Endothelial cell of umbilical vein (primary cell): Measurements from ENCODE around the gene ADSS1. TPM values are rescaled to one million over a fixed set of nuclear protein-coding genes. Genes with fewer than 3 reads are reported as not detected.

ENCODE experiments used
- BruUV-seq: library from RNA; stranded (reverse); fragments of 400-500 nt; replicated peaks from 2 replicates; lab custom pipeline; 2021; lab: Mats Ljungman, UMichigan
- CTCF ChIA-PET: fragments of 300-600, 350-600 bp; sonication (Branson Sonifier 250); formaldehyde crosslinking; loops from one replicate; lab custom pipeline; 2021; ENCODE audit warnings: antibody characterized with exemption, inconsistent platforms; lab: Charles Lee
- POLR2A ChIA-PET: fragments of 300-600, 350-600 bp; sonication (Branson Sonifier 250); formaldehyde crosslinking; loops from one replicate; lab custom pipeline; 2021; ENCODE audit warnings: antibody characterized with exemption, inconsistent platforms; lab: Charles Lee
- DNase-seq: peaks from one replicate; pipeline ENCODE4 v3.0.0-alpha.2; 2011; ENCODE audit warnings: low read depth, low spot score
- FAIRE-seq: peaks from 2 replicates; lab custom pipeline; 2011; peaks lifted over from hg19 to GRCh38; lab: Jason Lieb, UNC
- H2AFZ ChIP-seq: 2 replicates; pipeline ENCODE4 v1.6.0; 2012; ENCODE audit warnings: low read depth, low read length, control low read depth, inconsistent platforms
- H3K27ac ChIP-seq: 2 replicates; pipeline ENCODE4 v1.5.1; 2011; ENCODE audit warnings: low read depth, mild to moderate bottlenecking, control low read depth, low read length, moderate library complexity; ENCODE audit not compliant: insufficient read depth
- H3K27me3 ChIP-seq, 2 experiments: 2 replicates each; pipeline versions ENCODE4 v1.6.0 to v1.6.1; 2011; ENCODE audit warnings: low read length in 2 of 2, mixed read lengths in 1 of 2; ENCODE audit not compliant: control insufficient read depth in 2 of 2, insufficient read depth in 2 of 2
- H3K36me3 ChIP-seq, 2 experiments: 2 replicates in 1 of 2; 3 replicates in 1 of 2; pipeline ENCODE4 v1.5.1; 2011; ENCODE audit warnings: low read length in 2 of 2, mild to moderate bottlenecking in 1 of 2, moderate library complexity in 1 of 2; ENCODE audit not compliant: control insufficient read depth in 2 of 2, insufficient read depth in 2 of 2; ENCODE audit errors: extremely low read depth in 1 of 2
- H3K4me1 ChIP-seq: 3 replicates; pipeline ENCODE4 v1.5.1; 2011; ENCODE audit warnings: mild to moderate bottlenecking, low read length; ENCODE audit not compliant: control insufficient read depth, insufficient read depth; ENCODE audit errors: extremely low read depth
- H3K4me2 ChIP-seq: 2 replicates; pipeline ENCODE4 v1.6.1; 2011; ENCODE audit warnings: low read length, control low read depth, mixed read lengths; ENCODE audit not compliant: insufficient read depth
- H3K4me3 ChIP-seq, 3 experiments: fragments of 200-600 bp in 1 of 3; sonication (generic), shearing (Covaris generic) in 1 of 3; replicated peaks in 1 of 3; 2 replicates each; pipeline ENCODE4 v1.5.1; 2011 to 2016; ENCODE audit warnings: control low read depth in 3 of 3, low read length in 3 of 3, mild to moderate bottlenecking in 2 of 3, inconsistent platforms in 1 of 3, low read depth in 1 of 3, moderate library complexity in 1 of 3; ENCODE audit not compliant: insufficient read depth in 1 of 3
- H3K79me2 ChIP-seq: 2 replicates; pipeline ENCODE4 v1.6.0; 2012; ENCODE audit warnings: low read length, inconsistent platforms; ENCODE audit not compliant: control insufficient read depth, insufficient read depth
- H3K9ac ChIP-seq: replicated peaks from 2 replicates; pipeline ENCODE3; 2011; ENCODE audit warnings: low read length, control low read depth; ENCODE audit not compliant: insufficient read depth; ENCODE audit errors: extremely low read depth
- H3K9me1 ChIP-seq: replicated peaks from 3 replicates; pipeline ENCODE4 v1.6.0; 2011; ENCODE audit warnings: mild to moderate bottlenecking, low read length; ENCODE audit not compliant: control insufficient read depth, insufficient read depth; ENCODE audit errors: extremely low read depth
- H3K9me3 ChIP-seq: replicated peaks from 2 replicates; pipeline ENCODE4 v1.5.1; 2012; ENCODE audit warnings: low read length, inconsistent platforms; ENCODE audit not compliant: control insufficient read depth, insufficient read depth
- H4K20me1 ChIP-seq: replicated peaks from 2 replicates; pipeline ENCODE3; 2011; ENCODE audit warnings: mild to moderate bottlenecking, low read length; ENCODE audit not compliant: control insufficient read depth, insufficient read depth; ENCODE audit errors: extremely low read depth
- CTCF ChIP-seq, 2 donors: IDR thresholded peaks; 1 replicate in 1 of 2; 2 replicates in 1 of 2; pipeline ENCODE4 v1.5.1; 2011; ENCODE audit warnings: low read length in 2 of 2, mild to moderate bottlenecking in 2 of 2, moderate library complexity in 2 of 2, control low read depth in 1 of 2, inconsistent platforms in 1 of 2, low read depth in 1 of 2; ENCODE audit not compliant: insufficient read depth in 1 of 2; ENCODE audit errors: extremely low read depth in 1 of 2
- EZH2 ChIP-seq: IDR thresholded peaks from 2 replicates; pipeline ENCODE4 v1.6.1; 2012; ENCODE audit warnings: borderline replicate concordance, low read depth, mild to moderate bottlenecking, moderate library complexity, low read length, inconsistent platforms; ENCODE audit not compliant: severe bottlenecking
- GATA2 ChIP-seq: IDR thresholded peaks from 2 replicates; pipeline ENCODE4 v1.7.0; 2011; ENCODE audit warnings: low read depth, mild to moderate bottlenecking, moderate library complexity, mixed read lengths, low read length; ENCODE audit not compliant: insufficient read length, insufficient read depth
- JUN ChIP-seq: IDR thresholded peaks from 2 replicates; pipeline ENCODE4 v1.6.1; 2011; ENCODE audit warnings: borderline replicate concordance, low read depth; ENCODE audit not compliant: insufficient read length, insufficient read depth
- MAX ChIP-seq: IDR thresholded peaks from 2 replicates; pipeline ENCODE4 v1.6.1; 2011; ENCODE audit not compliant: insufficient read depth, insufficient read length
- MYC ChIP-seq: IDR thresholded peaks from one replicate; pipeline ENCODE4 v1.6.1; 2011; ENCODE audit warnings: mild to moderate bottlenecking, low read depth, low read length
- POLR2AphosphoS5 ChIP-seq: IDR thresholded peaks from 2 replicates; pipeline ENCODE4 v1.6.1; 2012; ENCODE audit warnings: low read depth, mild to moderate bottlenecking, control low read depth, low read length, moderate library complexity; ENCODE audit not compliant: insufficient read depth
- dilution Hi-C: fragments of 300-500 bp; cut with MboI; formaldehyde crosslinking; loops from one replicate; pipeline ENCODE4 v1.15.0; 2019; ENCODE audit warnings: low sequenced_read_pairs; ENCODE audit not compliant: extremely low pct_ligation_motif_present
- intact Hi-C: fragments of 100-400 bp; cut with micrococcal nuclease; formaldehyde crosslinking; loops from one replicate; pipeline ENCODE4 v1.10.0; 2022
- polyA plus RNA-seq, 4 experiments: library from polyadenylated mRNA; depleted of rRNA in 3 of 4; stranded (reverse) in 3 of 4; unstranded in 1 of 4; fragments of >200 nt; gene quantifications; 2 replicates each; pipeline versions ENCODE4 v1.2.1 to v1.2.3, GENCODE V29; 2011 to 2012; ENCODE audit warnings: missing spikeins in 1 of 4
- total RNA-seq: library from RNA; stranded (reverse); gene quantifications from 2 replicates; pipeline ENCODE4 v1.2.3, GENCODE V29; 2021

Gene ADSS1
- total and polyA plus RNA-seq, 2 donors (not counting 3 experiments of a cell fraction or from before 2014, with no cell fraction given): 1.9 TPM

DNA sequence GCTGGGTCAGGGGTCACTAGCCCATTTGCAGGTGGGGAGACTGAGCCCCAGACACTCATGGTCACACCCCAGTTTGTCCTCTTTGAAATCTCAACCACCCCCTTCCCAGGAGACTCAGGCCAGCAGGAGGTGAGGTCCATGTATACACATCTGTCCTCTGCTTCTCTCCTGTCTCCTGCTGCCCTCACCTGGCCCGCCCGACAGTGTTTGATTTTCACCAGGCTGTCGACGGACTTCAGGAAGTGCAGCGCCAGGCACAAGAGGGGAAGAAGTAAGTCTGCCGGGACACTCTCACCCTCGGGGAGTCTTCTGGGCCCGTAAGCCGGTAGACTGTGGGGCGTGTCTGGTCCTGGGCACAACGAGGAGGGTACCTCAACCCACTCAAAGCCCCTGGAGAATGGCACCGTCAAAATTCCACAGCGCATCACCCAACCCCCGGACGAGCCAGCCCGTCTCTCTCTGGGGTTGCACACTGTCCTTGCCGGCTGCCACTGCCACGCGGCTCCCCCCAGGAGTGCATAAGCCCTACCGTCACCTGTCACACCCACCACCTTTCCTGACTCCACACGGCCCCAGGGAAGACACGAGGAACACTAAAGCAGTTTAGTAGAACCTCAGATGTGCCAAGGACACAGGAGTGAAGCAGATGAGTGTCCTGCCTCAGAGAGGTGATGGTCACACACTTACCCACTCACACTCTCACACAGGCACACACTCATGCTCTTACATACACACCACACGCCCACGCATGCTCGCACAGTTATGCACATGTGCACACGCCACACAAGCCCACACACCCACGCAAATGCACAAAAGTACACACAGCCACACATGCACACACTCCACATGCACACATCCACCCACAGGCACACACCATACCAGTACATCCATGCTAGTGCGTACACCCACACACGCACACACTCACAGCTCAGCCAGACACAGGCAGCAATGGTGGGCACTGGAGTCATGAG lies 15.8 kb downstream of the ADSS1 start:
- ChIA-PET CTCF (interaction anchor here (1.3 kb wide), 1 partner anchor 29 kb away, joined by 3 read pairs; no protein-coding TSS in a partner anchor), POLR2A (no interaction called here)
- intact Hi-C loops: no loop called here
- H3K79me2 ChIP-seq: no peaks in the 10 kb centered on the region
- H3K36me3 ChIP-seq: no peaks in the 10 kb centered on the region
- no peak overlapping the region for H3K4me3 ChIP-seq
- no peaks in the 10 kb centered on the region for H3K9me1 ChIP-seq
- H3K27ac ChIP-seq: no peak overlapping the region
- H4K20me1 ChIP-seq: no peaks in the 10 kb centered on the region
- FAIRE-seq (no peak), DNase-seq (no peak)
- dilution Hi-C loops: no loop called here
- no TSS peak for BruUV-seq
- no peak overlapping the region for H2AFZ ChIP-seq
- no peak overlapping the region for H3K9ac ChIP-seq
- no peak overlapping the region for H3K4me2 ChIP-seq
- no peak for TF ChIP-seq CTCF (IDR thresholded peaks at IDR 0.05; ENCODE audit: extremely low read depth in 1 of 2, insufficient read depth in 1 of 2, low read depth in 1 of 2, low read length in 2 of 2)
- no peaks in the 10 kb centered on the region for H3K27me3 ChIP-seq
- peaks cover 16% of the 10 kb centered on the region for H3K4me1 ChIP-seq
- no peaks in the 10 kb centered on the region for H3K9me3 ChIP-seq

DNA sequence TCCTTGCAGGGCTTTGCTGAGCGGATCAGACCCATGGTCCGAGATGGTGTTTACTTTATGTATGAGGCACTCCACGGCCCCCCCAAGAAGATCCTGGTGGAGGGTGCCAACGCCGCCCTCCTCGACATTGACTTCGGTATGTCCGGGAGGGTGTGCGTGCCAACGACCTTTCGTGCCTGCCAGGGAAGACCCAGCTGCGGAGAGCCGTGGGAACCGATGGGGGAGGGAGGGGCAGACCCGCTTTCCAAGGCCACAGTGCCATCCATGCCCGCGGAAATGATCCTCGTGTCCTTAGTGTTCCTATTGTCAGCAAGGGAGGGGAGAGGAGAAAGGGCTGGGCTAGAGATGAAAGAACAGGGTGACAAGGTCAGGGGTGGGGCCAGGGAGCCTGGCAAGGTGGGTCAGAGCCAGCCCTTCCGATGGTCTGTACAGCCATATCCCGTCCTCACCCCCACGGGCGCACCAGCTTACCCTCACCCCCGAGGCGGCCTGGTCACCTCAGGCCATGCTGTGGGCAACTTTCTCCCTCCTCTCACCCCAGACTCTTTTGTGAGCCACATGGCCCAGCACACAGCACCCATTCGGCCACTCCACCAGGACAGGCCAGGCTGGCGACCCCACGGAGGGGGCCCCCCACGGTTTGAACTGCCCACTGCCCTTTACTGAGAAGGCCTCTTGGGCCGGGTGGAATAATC lies 17.2 kb downstream of the ADSS1 start:
- Histone ChIP-seq H3K4me3 (no peak overlapping the region), H3K9me3 (no peaks in the 10 kb centered on the region), H3K36me3 (no peaks in the 10 kb centered on the region), H3K9ac (no peak overlapping the region), H3K27ac (no peak overlapping the region), H3K27me3 (no peaks in the 10 kb centered on the region), H2AFZ (no peak overlapping the region), H3K4me1 (peaks cover 6% of the 10 kb centered on the region), H3K4me2 (no peak overlapping the region), H4K20me1 (no peaks in the 10 kb centered on the region), H3K9me1 (no peaks in the 10 kb centered on the region), H3K79me2 (no peaks in the 10 kb centered on the region)
- ChIA-PET POLR2A (no interaction called here), CTCF (no interaction called here)
- FAIRE-seq: no peak
- TF ChIP-seq CTCF (IDR thresholded peaks at IDR 0.05; ENCODE audit: extremely low read depth in 1 of 2, insufficient read depth in 1 of 2, low read depth in 1 of 2, low read length in 2 of 2): no peak
- no peak for TF ChIP-seq POLR2AphosphoS5
- no peak for TF ChIP-seq EZH2
- TF ChIP-seq JUN: no peak
- no peak for TF ChIP-seq GATA2
- no peak for TF ChIP-seq MAX
- TF ChIP-seq MYC: no peak
- dilution Hi-C loops (no loop called here), intact Hi-C loops (no loop called here)
- no peak for DNase-seq
- BruUV-seq: no TSS peak
